ENCODE measurements around the gene EXOC4.

DNA sequence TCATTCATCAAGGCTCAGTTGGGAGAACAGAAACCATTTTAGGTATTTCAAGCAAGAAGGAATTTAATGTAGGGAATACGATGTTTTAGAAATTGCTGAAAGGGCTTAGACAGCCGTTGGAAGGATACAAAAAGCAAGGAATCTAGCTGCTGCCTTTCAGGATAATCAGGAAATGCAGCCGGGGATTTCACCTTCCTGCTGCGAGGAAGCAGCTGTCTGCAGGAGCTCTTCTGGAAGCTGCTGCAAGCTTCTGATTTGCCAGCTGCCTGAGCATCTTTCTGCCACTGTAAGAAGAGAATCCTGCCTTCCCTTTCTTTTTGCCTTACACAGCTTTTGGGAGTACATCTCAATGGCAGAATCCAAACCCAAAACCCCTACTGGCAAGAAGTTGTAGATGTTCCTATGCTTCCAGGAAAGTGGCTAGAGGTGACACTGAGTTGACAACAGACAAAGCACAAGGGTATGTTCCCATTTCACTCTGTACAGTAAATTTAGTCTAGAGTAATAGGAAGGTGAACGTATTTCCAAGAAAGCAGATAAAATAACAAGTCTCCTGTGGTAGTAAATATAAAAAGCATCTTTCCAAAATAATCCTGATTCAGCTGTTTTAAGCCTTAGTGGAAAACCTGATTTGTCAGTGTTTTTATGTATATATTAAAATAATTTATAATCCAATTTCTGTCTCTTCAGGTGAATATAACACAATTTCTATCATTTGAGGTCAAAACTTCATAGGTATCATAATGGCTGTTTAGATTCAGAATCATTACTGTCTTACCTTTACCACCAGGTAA, 725.8 kb downstream of the EXOC4 start:
- TF ChIP-seq, protein P1, sequence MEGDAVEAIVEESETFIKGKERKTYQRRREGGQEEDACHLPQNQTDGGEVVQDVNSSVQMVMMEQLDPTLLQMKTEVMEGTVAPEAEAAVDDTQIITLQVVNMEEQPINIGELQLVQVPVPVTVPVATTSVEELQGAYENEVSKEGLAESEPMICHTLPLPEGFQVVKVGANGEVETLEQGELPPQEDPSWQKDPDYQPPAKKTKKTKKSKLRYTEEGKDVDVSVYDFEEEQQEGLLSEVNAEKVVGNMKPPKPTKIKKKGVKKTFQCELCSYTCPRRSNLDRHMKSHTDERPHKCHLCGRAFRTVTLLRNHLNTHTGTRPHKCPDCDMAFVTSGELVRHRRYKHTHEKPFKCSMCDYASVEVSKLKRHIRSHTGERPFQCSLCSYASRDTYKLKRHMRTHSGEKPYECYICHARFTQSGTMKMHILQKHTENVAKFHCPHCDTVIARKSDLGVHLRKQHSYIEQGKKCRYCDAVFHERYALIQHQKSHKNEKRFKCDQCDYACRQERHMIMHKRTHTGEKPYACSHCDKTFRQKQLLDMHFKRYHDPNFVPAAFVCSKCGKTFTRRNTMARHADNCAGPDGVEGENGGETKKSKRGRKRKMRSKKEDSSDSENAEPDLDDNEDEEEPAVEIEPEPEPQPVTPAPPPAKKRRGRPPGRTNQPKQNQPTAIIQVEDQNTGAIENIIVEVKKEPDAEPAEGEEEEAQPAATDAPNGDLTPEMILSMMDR (IDR thresholded peaks at IDR 0.05), result no peak
- TF ChIP-seq POLR2AphosphoS5 (IDR thresholded peaks at IDR 0.05), result no peak
- TF ChIP-seq EP300 (IDR thresholded peaks at IDR 0.05), result no peak
